ENCODE data around the gene LRRC37B.
"Not testable (repeated sequence)": the region's sequence is repeated elsewhere in the genome, so short reads cannot be mapped to it uniquely, and the experiment has no call there.

- TF ChIP-seq, protein P1, sequence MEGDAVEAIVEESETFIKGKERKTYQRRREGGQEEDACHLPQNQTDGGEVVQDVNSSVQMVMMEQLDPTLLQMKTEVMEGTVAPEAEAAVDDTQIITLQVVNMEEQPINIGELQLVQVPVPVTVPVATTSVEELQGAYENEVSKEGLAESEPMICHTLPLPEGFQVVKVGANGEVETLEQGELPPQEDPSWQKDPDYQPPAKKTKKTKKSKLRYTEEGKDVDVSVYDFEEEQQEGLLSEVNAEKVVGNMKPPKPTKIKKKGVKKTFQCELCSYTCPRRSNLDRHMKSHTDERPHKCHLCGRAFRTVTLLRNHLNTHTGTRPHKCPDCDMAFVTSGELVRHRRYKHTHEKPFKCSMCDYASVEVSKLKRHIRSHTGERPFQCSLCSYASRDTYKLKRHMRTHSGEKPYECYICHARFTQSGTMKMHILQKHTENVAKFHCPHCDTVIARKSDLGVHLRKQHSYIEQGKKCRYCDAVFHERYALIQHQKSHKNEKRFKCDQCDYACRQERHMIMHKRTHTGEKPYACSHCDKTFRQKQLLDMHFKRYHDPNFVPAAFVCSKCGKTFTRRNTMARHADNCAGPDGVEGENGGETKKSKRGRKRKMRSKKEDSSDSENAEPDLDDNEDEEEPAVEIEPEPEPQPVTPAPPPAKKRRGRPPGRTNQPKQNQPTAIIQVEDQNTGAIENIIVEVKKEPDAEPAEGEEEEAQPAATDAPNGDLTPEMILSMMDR (IDR thresholded peaks at IDR 0.05) = not testable (repeated sequence)
- TF ChIP-seq EZH2, EZH2phosphoT487 (IDR thresholded peaks at IDR 0.05): not testable (repeated sequence)
Measured at GRCh38 chr17:32079753-32080152, 72.6 kb downstream of the LRRC37B start.
